HepG2 (cell line): ENCODE measurements around the gene CABLES1. TPM values are rescaled to one million over a fixed set of nuclear protein-coding genes. Genes with fewer than 3 reads are reported as not detected.
A peak's percentile ranks its signal among the peaks of the same experiment; 100 is the strongest.

Experiments used
- BCL6 ChIP-seq: IDR thresholded peaks from 2 replicates; pipeline ENCODE4 v1.6.1; 2016; ENCODE audit warnings: missing genetic modification reagents, missing compliant biosample characterization
- HDAC2 ChIP-seq: sonication (generic); formaldehyde crosslinking; IDR thresholded peaks from 2 replicates; pipeline ENCODE4 v1.4.0; 2020; ENCODE audit warnings: missing genetic modification reagents
- NR2F1 ChIP-seq, 2 experiments: fragments of 450-650 bp in 1 of 2; formaldehyde crosslinking in 1 of 2; IDR thresholded peaks; 2 replicates each; pipeline versions ENCODE4 v1.5.0 to v1.6.1; 2016 to 2020; ENCODE audit warnings: mild to moderate bottlenecking in 1 of 2, missing compliant biosample characterization in 1 of 2, missing genetic modification reagents in 1 of 2, moderate library complexity in 1 of 2
- PITX1 ChIP-seq: sonication (generic); formaldehyde crosslinking; IDR thresholded peaks from 2 replicates; pipeline ENCODE4 v1.5.1; 2020; ENCODE audit warnings: mild to moderate bottlenecking, missing genetic modification reagents
- SIX1 ChIP-seq: sonication (generic); formaldehyde crosslinking; IDR thresholded peaks from 2 replicates; pipeline ENCODE4 v1.4.0; 2020; ENCODE audit warnings: missing genetic modification reagents, borderline replicate concordance
- SOX13 ChIP-seq, 3 experiments: fragments of 450-650 bp in 1 of 3; sonication (generic) in 1 of 3; formaldehyde crosslinking in 1 of 3; IDR thresholded peaks in 2 of 3; conservative IDR thresholded peaks in 1 of 3; 2 replicates each; pipeline versions ENCODE4 v1.5.0 to v1.6.1; 2016 to 2020; ENCODE audit warnings: antibody characterized with exemption in 1 of 3, mild to moderate bottlenecking in 1 of 3, missing compliant biosample characterization in 1 of 3, missing genetic modification reagents in 1 of 3, moderate library complexity in 1 of 3
- TBP ChIP-seq: sonication (generic); formaldehyde crosslinking; IDR thresholded peaks from 2 replicates; pipeline ENCODE4 v1.5.0; 2020; ENCODE audit warnings: missing genetic modification reagents
- XRCC5 ChIP-seq: fragments of 200-400 bp; formaldehyde crosslinking; optimal IDR thresholded peaks from 2 replicates; pipeline ENCODE3; 2017; ENCODE audit warnings: mild to moderate bottlenecking, low read length
- ZNF260 ChIP-seq: sonication (generic); formaldehyde crosslinking; IDR thresholded peaks from 2 replicates; pipeline ENCODE4 v1.4.0; 2020; ENCODE audit warnings: missing genetic modification reagents, low read depth, mild to moderate bottlenecking, borderline replicate concordance
- ZNF496 ChIP-seq: sonication (generic); formaldehyde crosslinking; IDR thresholded peaks from 2 replicates; pipeline ENCODE4 v1.8.1; 2023; ENCODE audit warnings: mild to moderate bottlenecking, moderate library complexity, missing genetic modification reagents; ENCODE audit not compliant: insufficient replicate concordance
- ZNF782 ChIP-seq: sonication (generic); formaldehyde crosslinking; IDR thresholded peaks from 2 replicates; pipeline ENCODE4 v1.4.0; 2020; ENCODE audit warnings: missing genetic modification reagents, mild to moderate bottlenecking, borderline replicate concordance
- polyA plus RNA-seq, 8 experiments: library from polyadenylated mRNA; depleted of rRNA in 3 of 8; stranded (reverse) in 7 of 8; unstranded in 1 of 8; fragments of >200 nt; fragmentation: Illumina TruSeq in 4 of 8; extraction: Trizol in 4 of 8; gene quantifications; 2 replicates each; pipeline versions ENCODE4 v1.2.1 to v1.2.3, GENCODE V29; 2011 to 2016; ENCODE audit warnings: low read depth in 4 of 8, missing spikeins in 1 of 8, mixed read lengths in 1 of 8; ENCODE audit not compliant: insufficient read depth in 1 of 8
- total RNA-seq, 5 experiments: library from RNA; depleted of rRNA; stranded (reverse); fragments of >200 nt; fragmentation: Illumina TruSeq; extraction: Trizol; gene quantifications; 2 replicates each; pipeline ENCODE4 v1.2.3, GENCODE V29; 2016; ENCODE audit warnings: low read depth in 1 of 5
- TF ChIP-seq, protein P1 (sequence below): sonication (generic); formaldehyde crosslinking; IDR thresholded peaks from 2 replicates; pipeline ENCODE4 v1.4.0; 2020; ENCODE audit warnings: missing genetic modification reagents, borderline replicate concordance
- TF ChIP-seq, protein P2 (sequence below), 2 experiments: IDR thresholded peaks; 2 replicates each; pipeline ENCODE4 v1.6.1; 2011 to 2012; ENCODE audit warnings: low read length in 2 of 2, borderline replicate concordance in 1 of 2, low read depth in 1 of 2, mild to moderate bottlenecking in 1 of 2, moderate library complexity in 1 of 2
- TF ChIP-seq, protein P3 (sequence below): sonication (generic); formaldehyde crosslinking; IDR thresholded peaks from 2 replicates; pipeline ENCODE4 v1.5.1; 2020; ENCODE audit warnings: missing genetic modification reagents, mild to moderate bottlenecking, borderline replicate concordance
- TF ChIP-seq, protein P4 (sequence below): sonication (generic); formaldehyde crosslinking; IDR thresholded peaks from 2 replicates; pipeline ENCODE4 v1.4.0; 2020; ENCODE audit warnings: missing genetic modification reagents
- TF ChIP-seq, protein P5 (sequence below): sonication (generic); formaldehyde crosslinking; IDR thresholded peaks from 2 replicates; pipeline ENCODE4 v1.4.0; 2020; ENCODE audit warnings: mild to moderate bottlenecking, missing genetic modification reagents

The CABLES1 gene
- total and polyA plus RNA-seq, 2 of the 13 experiments (the other 11 are each of a cell fraction or from before 2014, with no cell fraction given), result 14.7 to 25.8 TPM

DNA sequence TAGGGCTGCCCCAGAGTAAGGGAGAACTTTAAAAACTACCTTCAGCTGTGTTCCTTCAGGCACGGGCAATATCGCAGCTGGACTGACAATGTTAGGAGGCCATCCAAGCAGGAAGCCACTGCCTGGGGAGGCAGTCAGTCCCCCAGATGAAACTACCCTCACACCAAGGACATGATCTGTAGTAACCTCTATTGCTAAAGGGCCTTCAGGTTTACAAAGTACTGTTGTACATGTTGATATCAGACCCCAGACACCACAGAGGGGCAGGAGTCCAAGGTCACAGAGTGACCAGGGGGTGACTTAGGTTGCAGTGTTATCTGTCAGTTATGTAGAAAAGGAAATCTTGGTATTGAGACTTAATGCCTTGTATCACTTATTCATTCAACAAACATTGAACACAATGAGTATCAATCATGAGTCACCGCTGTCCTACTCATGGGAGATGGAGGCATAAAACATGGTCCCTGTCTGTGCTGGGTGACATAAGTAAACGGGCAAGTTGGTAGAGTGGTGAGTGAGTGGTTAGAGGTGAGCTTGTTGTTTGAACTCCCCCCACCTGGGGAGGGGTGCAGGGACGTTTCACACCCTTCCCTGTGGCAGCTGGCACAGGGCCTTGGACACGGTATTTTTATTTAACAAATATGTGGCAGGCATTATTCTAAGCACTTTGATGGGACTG is 7.1 kb downstream of the CABLES1 start (continued):
- TF ChIP-seq ZNF260 (no peak), SIX1 (CRISPR knock-in tag) (peak; percentile 44; the same call in 1 of the 2 replicates), BCL6 (CRISPR knock-in tag) (peak; percentile 88), ZNF782 (no peak), HDAC2 (CRISPR knock-in tag) (peak; percentile 71), PITX1 (CRISPR knock-in tag) (peak; percentile 38; the same call in 1 of the 2 replicates), XRCC5 (no peak), TBP (CRISPR knock-in tag) (no peak), ZNF496 (CRISPR knock-in tag) (no peak), SOX13 (IDR thresholded peaks at IDR 0.05) (no peak), SOX13 (CRISPR knock-in tag; conservative IDR thresholded peaks at IDR 0.05 in 1 of 2, IDR thresholded peaks at IDR 0.05 in 1 of 2) (peak in 1 of 2 experiments; percentile 81; a peak in 2 of 4 replicates), NR2F1 (CRISPR knock-in tag; IDR thresholded peaks at IDR 0.05) (peak; percentile 65 to 82)
- TF ChIP-seq, protein P1, sequence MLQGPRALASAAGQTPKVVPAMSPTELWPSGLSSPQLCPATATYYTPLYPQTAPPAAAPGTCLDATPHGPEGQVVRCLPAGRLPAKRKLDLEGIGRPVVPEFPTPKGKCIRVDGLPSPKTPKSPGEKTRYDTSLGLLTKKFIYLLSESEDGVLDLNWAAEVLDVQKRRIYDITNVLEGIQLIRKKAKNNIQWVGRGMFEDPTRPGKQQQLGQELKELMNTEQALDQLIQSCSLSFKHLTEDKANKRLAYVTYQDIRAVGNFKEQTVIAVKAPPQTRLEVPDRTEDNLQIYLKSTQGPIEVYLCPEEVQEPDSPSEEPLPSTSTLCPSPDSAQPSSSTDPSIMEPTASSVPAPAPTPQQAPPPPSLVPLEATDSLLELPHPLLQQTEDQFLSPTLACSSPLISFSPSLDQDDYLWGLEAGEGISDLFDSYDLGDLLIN, result no peak
- TF ChIP-seq, protein P2, sequence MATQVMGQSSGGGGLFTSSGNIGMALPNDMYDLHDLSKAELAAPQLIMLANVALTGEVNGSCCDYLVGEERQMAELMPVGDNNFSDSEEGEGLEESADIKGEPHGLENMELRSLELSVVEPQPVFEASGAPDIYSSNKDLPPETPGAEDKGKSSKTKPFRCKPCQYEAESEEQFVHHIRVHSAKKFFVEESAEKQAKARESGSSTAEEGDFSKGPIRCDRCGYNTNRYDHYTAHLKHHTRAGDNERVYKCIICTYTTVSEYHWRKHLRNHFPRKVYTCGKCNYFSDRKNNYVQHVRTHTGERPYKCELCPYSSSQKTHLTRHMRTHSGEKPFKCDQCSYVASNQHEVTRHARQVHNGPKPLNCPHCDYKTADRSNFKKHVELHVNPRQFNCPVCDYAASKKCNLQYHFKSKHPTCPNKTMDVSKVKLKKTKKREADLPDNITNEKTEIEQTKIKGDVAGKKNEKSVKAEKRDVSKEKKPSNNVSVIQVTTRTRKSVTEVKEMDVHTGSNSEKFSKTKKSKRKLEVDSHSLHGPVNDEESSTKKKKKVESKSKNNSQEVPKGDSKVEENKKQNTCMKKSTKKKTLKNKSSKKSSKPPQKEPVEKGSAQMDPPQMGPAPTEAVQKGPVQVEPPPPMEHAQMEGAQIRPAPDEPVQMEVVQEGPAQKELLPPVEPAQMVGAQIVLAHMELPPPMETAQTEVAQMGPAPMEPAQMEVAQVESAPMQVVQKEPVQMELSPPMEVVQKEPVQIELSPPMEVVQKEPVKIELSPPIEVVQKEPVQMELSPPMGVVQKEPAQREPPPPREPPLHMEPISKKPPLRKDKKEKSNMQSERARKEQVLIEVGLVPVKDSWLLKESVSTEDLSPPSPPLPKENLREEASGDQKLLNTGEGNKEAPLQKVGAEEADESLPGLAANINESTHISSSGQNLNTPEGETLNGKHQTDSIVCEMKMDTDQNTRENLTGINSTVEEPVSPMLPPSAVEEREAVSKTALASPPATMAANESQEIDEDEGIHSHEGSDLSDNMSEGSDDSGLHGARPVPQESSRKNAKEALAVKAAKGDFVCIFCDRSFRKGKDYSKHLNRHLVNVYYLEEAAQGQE (IDR thresholded peaks at IDR 0.05; ENCODE audit: borderline replicate concordance in 1 of 2, low read depth in 1 of 2, low read length in 2 of 2), result no peak
- TF ChIP-seq, protein P3, sequence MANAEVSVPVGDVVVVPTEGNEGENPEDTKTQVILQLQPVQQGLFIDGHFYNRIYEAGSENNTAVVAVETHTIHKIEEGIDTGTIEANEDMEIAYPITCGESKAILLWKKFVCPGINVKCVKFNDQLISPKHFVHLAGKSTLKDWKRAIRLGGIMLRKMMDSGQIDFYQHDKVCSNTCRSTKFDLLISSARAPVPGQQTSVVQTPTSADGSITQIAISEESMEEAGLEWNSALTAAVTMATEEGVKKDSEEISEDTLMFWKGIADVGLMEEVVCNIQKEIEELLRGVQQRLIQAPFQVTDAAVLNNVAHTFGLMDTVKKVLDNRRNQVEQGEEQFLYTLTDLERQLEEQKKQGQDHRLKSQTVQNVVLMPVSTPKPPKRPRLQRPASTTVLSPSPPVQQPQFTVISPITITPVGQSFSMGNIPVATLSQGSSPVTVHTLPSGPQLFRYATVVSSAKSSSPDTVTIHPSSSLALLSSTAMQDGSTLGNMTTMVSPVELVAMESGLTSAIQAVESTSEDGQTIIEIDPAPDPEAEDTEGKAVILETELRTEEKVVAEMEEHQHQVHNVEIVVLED (CRISPR knock-in tag), result no peak
- TF ChIP-seq, protein P4, sequence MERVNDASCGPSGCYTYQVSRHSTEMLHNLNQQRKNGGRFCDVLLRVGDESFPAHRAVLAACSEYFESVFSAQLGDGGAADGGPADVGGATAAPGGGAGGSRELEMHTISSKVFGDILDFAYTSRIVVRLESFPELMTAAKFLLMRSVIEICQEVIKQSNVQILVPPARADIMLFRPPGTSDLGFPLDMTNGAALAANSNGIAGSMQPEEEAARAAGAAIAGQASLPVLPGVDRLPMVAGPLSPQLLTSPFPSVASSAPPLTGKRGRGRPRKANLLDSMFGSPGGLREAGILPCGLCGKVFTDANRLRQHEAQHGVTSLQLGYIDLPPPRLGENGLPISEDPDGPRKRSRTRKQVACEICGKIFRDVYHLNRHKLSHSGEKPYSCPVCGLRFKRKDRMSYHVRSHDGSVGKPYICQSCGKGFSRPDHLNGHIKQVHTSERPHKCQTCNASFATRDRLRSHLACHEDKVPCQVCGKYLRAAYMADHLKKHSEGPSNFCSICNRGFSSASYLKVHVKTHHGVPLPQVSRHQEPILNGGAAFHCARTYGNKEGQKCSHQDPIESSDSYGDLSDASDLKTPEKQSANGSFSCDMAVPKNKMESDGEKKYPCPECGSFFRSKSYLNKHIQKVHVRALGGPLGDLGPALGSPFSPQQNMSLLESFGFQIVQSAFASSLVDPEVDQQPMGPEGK (CRISPR knock-in tag), result peak; percentile 88
- TF ChIP-seq, protein P5, sequence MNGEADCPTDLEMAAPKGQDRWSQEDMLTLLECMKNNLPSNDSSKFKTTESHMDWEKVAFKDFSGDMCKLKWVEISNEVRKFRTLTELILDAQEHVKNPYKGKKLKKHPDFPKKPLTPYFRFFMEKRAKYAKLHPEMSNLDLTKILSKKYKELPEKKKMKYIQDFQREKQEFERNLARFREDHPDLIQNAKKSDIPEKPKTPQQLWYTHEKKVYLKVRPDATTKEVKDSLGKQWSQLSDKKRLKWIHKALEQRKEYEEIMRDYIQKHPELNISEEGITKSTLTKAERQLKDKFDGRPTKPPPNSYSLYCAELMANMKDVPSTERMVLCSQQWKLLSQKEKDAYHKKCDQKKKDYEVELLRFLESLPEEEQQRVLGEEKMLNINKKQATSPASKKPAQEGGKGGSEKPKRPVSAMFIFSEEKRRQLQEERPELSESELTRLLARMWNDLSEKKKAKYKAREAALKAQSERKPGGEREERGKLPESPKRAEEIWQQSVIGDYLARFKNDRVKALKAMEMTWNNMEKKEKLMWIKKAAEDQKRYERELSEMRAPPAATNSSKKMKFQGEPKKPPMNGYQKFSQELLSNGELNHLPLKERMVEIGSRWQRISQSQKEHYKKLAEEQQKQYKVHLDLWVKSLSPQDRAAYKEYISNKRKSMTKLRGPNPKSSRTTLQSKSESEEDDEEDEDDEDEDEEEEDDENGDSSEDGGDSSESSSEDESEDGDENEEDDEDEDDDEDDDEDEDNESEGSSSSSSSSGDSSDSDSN (CRISPR knock-in tag), result no peak
